Measurements from ENCODE around the gene SYNGR2. TPM values are rescaled to one million over a fixed set of nuclear protein-coding genes. Genes with fewer than 3 reads are reported as not detected.

Gene SYNGR2
- total and polyA plus RNA-seq, 2 experiments from 2014 or later: 46.9 to 61.6 TPM

DNA sequence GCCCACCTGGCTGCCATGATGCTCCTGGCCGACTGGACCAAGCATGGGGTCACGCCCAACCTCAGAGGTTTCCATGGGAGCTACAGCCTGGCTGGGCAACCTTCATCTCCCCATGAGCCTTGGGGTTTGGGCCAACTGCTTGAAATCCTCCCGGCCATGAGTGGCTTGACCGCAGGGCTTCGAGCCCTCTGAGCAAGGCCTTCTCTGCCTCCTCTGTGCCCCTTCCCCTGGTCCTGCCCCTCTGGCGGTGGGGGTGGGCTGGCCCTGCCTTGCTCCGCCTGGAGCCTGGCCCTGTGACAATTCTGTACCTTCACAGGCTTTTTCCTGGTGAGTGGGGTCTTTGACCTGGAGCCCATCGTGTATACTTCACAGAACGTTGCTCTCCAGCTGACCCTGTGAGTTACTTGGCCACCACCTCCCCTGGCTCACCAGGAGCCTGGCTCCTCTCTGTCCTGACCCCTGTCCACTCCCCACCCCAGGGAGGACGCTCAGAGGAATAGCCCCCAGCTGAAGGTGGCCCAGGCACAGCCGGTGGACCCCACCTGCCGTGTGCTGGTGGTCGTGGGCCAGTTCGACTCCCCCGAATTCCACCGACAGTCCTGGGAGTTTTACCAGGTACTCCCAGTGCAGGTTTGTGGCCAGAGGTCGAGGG, 36.9 kb downstream of the SYNGR2 start:
- Mint-ChIP-seq H3K36me3 (ENCODE audit: low read depth) (peaks cover 14% of the 10 kb centered on the region; the same call in 1 of the 3 replicates), H3K27ac (no peak overlapping the region), H3K4me1 (no peaks in the 10 kb centered on the region; the same call in 2 of the 3 replicates), H3K9me3 (no peaks in the 10 kb centered on the region), H3K4me3 (no peak overlapping the region), H3K27me3 (ENCODE audit: insufficient read depth, low read depth, poor library complexity) (peaks cover 5% of the 10 kb centered on the region)
- H3K4me1 ChIP-seq (ENCODE audit: insufficient read depth): no peaks in the 10 kb centered on the region
- no peaks in the 10 kb centered on the region for H3K36me3 ChIP-seq (ENCODE audit: insufficient read depth)
- H3K27ac ChIP-seq (ENCODE audit: low read depth): no peak overlapping the region
- ATAC-seq (no peak), DNase-seq (ENCODE audit: low spot score) (no peak)
- no peaks in the 10 kb centered on the region for H3K9me2 ChIP-seq (ENCODE audit: insufficient read depth)
- H4K20me1 ChIP-seq (replicated peaks; ENCODE audit: insufficient read depth): peaks cover 4% of the 10 kb centered on the region
- H3F3A ChIP-seq (replicated peaks; ENCODE audit: low read depth): no peaks in the 10 kb centered on the region
- no peak overlapping the region for H3K4me3 ChIP-seq
- H2AFZ ChIP-seq: no peak overlapping the region
- TF ChIP-seq EZH2 (IDR thresholded peaks at IDR 0.05; ENCODE audit: low read depth, unreplicated experiment) (no peak), STAT1 (IDR thresholded peaks at IDR 0.05; ENCODE audit: unreplicated experiment) (no peak), POLR2AphosphoS5 (IDR thresholded peaks at IDR 0.05; ENCODE audit: low read depth) (no peak)
- TF ChIP-seq, protein P1, sequence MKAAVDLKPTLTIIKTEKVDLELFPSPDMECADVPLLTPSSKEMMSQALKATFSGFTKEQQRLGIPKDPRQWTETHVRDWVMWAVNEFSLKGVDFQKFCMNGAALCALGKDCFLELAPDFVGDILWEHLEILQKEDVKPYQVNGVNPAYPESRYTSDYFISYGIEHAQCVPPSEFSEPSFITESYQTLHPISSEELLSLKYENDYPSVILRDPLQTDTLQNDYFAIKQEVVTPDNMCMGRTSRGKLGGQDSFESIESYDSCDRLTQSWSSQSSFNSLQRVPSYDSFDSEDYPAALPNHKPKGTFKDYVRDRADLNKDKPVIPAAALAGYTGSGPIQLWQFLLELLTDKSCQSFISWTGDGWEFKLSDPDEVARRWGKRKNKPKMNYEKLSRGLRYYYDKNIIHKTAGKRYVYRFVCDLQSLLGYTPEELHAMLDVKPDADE (IDR thresholded peaks at IDR 0.05): no peak
- TF ChIP-seq, protein P2, sequence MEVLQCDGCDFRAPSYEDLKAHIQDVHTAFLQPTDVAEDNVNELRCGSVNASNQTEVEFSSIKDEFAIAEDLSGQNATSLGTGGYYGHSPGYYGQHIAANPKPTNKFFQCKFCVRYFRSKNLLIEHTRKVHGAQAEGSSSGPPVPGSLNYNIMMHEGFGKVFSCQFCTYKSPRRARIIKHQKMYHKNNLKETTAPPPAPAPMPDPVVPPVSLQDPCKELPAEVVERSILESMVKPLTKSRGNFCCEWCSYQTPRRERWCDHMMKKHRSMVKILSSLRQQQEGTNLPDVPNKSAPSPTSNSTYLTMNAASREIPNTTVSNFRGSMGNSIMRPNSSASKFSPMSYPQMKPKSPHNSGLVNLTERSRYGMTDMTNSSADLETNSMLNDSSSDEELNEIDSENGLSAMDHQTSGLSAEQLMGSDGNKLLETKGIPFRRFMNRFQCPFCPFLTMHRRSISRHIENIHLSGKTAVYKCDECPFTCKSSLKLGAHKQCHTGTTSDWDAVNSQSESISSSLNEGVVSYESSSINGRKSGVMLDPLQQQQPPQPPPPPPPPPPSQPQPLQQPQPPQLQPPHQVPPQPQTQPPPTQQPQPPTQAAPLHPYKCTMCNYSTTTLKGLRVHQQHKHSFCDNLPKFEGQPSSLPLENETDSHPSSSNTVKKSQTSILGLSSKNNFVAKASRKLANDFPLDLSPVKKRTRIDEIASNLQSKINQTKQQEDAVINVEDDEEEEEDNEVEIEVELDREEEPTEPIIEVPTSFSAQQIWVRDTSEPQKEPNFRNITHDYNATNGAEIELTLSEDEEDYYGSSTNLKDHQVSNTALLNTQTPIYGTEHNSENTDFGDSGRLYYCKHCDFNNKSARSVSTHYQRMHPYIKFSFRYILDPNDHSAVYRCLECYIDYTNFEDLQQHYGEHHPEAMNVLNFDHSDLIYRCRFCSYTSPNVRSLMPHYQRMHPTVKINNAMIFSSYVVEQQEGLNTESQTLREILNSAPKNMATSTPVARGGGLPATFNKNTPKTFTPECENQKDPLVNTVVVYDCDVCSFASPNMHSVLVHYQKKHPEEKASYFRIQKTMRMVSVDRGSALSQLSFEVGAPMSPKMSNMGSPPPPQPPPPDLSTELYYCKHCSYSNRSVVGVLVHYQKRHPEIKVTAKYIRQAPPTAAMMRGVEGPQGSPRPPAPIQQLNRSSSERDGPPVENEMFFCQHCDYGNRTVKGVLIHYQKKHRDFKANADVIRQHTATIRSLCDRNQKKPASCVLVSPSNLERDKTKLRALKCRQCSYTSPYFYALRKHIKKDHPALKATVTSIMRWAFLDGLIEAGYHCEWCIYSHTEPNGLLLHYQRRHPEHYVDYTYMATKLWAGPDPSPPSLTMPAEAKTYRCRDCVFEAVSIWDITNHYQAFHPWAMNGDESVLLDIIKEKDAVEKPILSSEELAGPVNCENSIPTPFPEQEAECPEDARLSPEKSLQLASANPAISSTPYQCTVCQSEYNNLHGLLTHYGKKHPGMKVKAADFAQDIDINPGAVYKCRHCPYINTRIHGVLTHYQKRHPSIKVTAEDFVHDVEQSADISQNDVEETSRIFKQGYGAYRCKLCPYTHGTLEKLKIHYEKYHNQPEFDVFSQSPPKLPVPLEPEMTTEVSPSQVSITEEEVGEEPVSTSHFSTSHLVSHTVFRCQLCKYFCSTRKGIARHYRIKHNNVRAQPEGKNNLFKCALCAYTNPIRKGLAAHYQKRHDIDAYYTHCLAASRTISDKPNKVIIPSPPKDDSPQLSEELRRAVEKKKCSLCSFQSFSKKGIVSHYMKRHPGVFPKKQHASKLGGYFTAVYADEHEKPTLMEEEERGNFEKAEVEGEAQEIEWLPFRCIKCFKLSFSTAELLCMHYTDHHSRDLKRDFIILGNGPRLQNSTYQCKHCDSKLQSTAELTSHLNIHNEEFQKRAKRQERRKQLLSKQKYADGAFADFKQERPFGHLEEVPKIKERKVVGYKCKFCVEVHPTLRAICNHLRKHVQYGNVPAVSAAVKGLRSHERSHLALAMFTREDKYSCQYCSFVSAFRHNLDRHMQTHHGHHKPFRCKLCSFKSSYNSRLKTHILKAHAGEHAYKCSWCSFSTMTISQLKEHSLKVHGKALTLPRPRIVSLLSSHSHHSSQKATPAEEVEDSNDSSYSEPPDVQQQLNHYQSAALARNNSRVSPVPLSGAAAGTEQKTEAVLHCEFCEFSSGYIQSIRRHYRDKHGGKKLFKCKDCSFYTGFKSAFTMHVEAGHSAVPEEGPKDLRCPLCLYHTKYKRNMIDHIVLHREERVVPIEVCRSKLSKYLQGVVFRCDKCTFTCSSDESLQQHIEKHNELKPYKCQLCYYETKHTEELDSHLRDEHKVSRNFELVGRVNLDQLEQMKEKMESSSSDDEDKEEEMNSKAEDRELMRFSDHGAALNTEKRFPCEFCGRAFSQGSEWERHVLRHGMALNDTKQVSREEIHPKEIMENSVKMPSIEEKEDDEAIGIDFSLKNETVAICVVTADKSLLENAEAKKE (CRISPR knock-in tag; IDR thresholded peaks at IDR 0.05): no peak
- TF ChIP-seq, protein P3, sequence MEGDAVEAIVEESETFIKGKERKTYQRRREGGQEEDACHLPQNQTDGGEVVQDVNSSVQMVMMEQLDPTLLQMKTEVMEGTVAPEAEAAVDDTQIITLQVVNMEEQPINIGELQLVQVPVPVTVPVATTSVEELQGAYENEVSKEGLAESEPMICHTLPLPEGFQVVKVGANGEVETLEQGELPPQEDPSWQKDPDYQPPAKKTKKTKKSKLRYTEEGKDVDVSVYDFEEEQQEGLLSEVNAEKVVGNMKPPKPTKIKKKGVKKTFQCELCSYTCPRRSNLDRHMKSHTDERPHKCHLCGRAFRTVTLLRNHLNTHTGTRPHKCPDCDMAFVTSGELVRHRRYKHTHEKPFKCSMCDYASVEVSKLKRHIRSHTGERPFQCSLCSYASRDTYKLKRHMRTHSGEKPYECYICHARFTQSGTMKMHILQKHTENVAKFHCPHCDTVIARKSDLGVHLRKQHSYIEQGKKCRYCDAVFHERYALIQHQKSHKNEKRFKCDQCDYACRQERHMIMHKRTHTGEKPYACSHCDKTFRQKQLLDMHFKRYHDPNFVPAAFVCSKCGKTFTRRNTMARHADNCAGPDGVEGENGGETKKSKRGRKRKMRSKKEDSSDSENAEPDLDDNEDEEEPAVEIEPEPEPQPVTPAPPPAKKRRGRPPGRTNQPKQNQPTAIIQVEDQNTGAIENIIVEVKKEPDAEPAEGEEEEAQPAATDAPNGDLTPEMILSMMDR (conservative IDR thresholded peaks at IDR 0.05; ENCODE audit: low read depth in 2 of 2): no peak
- H3K27me3 ChIP-seq (ENCODE audit: insufficient read depth): no peaks in the 10 kb centered on the region
- H3K79me2 ChIP-seq (replicated peaks; ENCODE audit: insufficient read depth): no peaks in the 10 kb centered on the region
- H3K4me2 ChIP-seq: no peak overlapping the region
